Measurements from ENCODE around the gene FA2H.
A peak's percentile ranks its signal among the peaks of the same experiment; 100 is the strongest.

GRCh38 chr16:74813109-74813641 lies 38.6 kb upstream of the FA2H start:
- TF ChIP-seq CTCF (IDR thresholded peaks at IDR 0.05) (peak; percentile 92), EZH2 (IDR thresholded peaks at IDR 0.05) (no peak)
